DMS79 (cell line): Measurements from ENCODE around the gene KRT79.
"Not testable (repeated sequence)": the region's sequence is repeated elsewhere in the genome, so short reads cannot be mapped to it uniquely, and the experiment has no call there.

Source experiments
- DNase-seq: peaks from one replicate; lab custom pipeline; 2025; lab: John Stamatoyannopoulos, UW

KRT79 gene

DNA sequence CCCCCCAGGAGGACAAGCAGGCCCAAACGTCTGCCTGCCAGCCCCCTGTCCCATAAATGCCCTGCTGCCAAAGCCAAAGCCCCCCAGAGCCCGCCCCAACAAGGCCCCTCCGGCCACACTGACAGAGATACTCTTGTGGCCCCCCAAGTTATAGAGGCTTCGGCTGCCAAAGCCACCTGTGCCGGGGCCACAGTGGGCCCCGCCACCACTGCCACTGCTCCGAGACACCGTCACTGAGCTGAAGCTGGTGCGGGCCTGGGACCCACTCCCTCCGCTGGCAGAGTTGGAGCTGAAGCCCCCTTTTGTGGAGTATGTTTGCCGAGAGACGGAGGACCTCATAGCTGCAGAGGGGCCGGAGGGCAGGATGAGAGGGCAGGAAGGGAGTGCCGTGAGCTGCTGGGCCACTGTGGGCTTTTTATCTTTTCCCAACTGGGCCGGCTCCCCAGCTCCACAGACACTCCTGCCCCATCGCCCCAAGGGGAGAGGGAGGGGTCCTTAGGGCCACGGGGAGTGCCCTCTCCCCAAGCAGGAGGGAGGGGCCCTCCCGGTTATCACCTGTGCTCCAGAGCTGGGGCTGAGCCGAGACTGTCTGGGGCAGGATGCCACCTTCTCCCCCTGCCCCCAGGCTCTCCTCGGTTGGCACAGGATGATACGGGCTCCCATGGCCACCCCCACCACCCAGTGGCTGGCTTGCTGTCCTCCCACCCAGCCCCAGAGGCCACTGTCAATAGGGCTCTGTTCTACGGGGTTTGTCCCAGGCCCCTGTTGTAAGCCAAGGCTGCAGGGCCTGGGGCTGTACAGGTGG lies at the start of gene KRT79:
Gene KRT79 (minus strand): TSS at position 390 of the 805 bp plus-strand sequence. CDS start 51 bp downstream, at position 339.
- no peak for DNase-seq

DNA sequence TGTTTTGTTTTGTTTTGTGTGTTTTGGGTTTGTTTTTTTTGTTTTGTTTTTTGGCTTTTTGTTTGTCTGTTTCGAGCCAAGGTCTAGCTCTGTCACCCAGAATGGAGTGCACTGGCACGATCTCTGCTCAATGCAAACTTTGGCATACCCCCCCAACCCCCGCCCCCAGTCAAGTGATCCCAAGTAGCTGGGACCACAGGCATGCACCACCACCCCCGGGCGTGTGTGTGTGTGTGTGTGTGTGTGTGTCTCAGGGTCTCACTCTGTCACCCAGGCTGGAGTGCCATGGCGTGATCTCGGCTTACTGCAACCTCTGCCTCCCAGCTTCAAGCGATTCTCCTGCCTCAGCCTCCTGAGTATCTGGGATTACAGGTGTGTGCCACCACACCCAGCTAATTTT lies 46.4 kb upstream of the KRT79 start:
- DNase-seq: not testable (repeated sequence)

DNA sequence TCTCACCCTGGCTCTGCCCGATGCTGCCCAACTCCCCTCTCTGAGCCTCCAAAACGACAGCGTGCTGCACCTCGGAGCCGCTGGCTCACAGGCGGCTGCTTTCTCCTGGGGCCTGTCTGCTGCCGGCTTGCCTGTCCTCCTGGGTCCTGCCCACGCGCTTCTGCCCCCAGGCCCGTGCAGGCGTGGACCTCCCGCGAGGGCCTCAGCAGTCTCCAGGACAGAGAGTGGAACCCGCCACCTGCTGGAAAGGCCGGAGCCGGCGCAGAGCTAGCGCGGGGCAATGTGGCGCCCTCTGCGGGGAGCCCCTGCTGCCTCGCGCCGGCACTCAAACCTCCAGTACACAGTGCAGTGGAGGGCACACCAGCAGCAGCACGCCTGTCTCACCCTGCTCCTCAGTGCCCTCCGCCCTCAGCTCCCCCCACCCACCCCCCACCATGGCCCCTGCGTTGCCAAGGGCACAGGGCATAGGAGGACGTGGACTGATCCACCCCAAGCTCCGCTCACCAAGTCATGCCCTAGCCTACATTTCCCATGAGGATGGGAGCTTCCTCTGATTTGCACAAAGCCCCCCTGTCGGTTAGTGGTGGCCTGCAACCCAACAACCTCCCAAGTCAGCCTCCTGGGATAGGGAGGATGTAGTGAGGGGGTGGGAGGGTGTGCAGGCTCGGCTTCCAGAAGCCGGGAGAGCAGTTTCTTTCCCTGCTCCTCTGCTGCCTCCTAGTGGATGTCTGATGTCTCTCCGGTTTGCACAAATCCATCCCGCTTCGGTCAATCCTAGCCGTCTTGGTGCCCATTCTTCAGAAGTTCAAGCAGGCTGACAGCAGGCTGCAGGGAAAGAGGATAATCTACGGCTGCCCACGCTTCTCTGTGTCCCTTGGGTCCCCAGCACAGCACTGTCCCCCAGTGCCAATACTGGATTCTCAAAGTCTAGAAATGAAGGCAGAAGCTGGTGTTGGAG lies 45.6 kb upstream of the KRT79 start:
- DNase-seq: no peak

DNA sequence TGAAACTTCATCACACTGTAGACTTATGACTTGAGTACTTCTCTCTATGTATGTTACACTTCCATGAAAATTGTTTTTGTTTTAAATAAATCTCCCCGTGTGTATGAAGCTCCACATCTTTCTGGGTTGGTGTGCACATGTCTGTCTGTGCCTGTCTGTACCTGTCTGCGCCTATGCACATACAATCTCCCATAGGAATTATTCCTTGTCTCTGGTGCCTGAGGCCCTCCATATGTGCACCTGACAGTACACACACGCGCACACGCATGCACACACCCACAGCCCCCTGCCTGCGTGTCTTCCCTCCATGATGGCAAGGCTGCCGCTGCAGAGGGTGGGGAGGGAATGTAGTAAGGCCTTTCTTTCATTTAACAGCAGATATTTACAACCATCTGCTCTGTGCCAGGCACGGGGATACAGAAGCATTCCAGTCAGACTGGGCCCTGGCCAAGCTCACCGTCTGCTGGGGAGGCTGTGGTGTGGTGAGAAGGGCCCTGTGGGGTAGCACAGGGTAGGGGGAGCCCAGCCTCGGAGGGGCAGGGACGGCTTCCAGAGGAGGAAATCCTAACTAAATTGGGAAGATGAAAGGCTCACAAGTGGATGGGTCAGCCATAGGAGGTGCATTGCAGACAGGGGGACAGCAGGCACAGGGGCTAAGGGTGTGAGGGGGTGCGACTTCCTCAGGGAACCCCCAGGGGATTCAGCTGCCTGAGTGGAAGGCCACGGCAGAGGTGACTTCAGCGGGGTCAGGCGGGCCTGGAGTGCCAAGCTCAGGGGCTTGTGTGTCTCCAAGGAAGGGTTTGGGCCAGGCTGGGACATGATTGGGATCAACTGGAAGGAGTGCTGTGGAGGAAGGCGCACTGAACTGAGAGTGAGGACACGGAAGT lies 44.6 kb upstream of the KRT79 start:
- no peak for DNase-seq

DNA sequence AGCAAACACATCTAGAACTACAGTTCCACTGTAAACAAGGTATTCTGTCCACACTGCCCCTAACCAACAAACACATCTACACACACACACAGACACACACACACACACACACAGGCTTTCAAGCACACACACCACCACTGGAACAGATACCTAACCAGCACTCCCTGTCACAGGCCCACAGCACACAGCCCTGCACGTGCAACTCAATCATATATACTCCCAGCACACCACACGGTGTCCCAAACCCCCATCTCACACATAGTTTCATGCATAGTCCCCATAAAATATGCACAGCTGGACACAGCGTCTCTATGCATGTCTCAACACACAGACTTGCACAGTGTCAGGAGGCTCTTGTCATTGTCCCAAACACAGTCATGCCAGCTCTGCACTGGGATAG lies 43.1 kb upstream of the KRT79 start:
- DNase-seq: no peak

DNA sequence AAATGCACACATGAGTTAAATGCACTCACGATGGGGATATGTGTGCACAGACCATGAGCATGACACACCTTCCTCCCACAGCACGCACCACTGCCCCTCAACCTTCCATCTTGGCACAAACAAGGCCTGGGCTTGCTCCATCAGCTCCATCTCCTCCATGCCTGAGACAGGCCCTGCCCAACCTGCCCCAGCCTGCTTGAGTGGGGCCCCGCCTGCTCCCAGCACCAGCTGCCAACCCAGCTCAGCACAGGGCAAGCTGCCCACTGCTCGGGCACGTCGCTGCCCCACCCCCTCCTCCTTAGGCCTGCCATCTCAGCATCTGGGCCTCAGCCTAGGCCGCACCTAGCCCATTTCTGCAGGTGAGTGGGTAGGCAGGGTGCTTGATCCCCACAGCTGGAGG lies 42.3 kb upstream of the KRT79 start:
- DNase-seq: peak; percentile 46

DNA sequence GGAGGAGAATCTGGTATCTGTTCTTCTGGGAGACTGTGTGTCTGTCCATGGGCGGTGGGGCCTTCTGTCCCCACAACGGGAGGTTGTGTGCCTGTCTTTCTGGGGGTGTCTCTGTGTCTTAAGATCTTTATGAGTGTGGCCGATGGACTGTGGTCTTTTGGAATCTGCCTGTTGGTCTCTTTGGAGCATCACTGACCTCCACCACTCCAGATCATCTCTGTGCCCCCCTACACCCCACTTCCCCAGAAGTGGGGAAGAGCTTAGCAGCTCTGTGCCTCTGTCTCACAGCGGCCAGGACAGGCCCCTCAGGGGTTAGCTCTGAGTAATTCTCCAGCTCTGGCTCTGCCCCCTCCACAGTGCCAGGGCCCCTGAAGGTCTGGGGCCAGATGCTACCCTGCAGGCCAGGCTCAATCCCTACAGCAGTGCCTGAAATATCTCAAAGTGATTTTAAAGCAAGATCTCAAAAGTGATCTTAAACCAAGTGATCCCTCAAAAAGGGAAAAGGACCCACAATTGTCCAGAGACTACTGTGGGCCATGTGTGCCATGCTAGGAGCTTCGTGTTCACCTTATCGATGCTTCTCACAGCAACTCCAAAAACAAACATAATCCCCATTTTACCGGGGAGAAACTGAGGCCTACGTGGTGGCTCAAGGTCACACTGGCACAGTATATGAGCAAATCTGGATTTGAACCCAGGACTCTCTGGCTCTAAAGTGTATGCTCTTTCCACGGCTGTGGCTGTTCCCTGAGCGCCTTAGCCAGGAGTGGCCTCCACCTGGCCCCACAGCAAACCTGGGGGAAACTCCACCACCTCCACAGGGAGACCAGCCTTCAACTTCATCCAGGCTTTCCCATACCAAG lies 40.7 kb upstream of the KRT79 start:
- no peak for DNase-seq

DNA sequence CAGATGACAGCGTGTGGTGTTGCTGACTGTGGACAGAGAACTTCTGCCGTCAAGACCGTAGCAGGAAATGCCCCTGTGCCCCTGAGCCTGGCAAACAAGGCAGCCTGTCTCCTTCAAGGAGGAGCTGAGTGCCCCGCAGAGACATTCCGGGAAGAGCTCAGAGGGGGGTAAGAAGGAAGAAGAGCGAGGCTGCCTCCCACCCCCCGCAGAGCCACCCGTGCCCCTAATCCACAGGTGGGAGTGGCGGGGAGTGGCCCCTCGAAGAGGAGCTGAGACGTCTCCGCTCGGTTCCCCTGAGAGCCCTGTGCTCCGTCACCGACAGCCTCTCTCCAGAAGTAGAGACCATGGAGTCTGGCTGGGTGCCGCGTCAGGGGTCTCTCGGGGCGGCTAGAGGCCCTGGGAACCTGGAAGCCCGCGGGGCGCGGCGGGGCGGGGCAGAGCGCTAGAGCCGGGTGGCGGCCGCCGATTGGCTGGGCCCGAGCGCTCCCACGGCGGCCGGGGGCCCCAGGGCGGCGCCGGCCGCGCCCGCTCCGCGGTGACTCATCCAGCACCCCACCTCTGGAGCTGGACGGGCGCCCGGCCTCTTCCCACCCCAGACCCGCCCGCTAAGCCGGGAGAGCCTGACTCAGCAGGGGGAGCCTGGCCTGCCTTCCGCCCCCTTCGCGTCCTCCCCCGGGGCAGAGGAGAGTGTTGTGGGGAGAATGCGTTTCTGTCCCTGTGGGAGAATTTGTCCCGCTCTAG lies 39.9 kb upstream of the KRT79 start:
- peak; percentile 32 for DNase-seq

DNA sequence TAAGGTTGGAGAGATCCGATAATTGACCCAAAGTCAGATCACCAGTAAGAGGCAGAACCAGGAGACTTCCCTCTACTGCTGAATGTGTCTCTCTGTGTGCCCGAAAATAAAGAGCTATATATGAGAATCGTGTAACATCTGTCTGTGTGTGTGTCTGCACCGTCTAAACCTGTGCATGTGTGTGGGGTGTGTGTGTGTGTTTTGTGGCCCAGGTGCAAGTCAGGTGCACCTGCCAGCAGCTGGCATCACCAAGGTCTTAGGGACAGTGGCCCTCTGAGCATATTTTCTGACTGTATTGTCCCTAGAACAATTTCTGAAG lies 39.4 kb upstream of the KRT79 start:
- DNase-seq: no peak

DNA sequence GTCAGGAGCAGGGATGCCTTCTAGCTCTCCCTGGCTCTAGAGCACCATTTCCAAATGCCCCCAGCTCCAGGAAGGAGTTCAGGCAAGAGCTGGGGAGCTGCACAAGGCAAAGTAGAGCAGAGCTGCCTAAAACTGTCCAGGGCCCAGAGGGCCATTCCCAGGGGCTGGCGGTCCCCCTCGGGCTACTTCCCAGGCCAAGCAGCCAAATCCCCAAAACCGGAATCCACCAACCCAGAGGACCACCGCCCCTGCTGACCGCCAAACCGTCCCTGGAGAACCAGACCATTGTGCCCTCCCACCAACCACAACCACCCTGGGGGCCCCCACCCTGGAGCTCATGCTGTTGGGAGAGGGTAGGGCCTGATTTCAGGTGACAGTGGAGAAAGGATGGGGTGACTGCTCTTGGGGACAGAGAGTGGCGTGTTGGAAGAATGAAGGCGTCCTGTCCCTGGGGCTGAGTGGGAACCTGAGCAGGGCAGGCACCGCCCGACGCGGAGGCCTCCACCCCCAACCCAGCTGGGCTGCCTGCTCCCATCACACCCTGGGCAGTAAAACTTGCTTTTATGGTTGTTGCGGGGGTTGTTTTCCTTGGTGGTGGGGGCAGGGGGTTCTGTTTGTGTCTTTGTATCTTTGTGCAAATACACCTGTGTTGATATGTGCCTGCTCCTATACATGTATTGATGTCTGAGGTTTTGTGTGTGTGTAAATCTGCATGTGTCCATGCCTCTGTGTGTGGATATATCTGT lies 38.7 kb upstream of the KRT79 start:
- no peak for DNase-seq

DNA sequence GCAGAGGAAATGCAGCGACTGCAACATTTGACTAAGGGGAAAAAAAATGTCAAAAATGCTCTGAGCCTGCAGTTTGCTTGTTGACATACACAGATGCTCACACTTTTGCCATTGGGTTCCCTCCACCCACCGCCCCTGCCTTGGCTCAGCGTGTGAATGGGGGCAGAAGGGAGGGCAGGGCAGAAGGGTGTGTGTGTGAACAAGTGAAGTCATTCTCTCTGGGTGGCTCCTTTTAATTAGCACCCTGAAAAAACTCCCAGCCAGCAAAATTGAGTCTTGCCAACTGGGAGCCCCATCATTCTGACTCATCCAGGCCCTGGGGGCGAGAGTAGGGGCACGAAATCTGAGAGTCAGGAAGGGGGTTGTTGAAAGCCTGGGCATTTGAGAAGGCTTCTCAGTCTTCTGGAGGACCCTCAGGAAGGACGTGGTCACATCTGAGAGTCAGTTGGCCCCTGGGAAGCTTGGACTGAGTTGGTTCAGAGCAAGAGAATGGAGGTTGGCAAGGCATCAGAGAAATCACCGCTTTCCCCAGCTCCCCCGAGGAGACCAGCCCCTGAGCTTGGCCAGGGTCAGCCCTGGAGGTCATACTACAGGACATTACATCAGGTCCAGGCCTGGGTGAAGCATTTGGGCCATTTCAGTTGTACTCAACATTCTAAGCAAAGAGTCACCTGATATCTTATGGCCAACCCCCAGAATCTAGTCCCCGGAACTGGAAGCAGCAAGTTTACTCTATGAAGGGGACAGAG lies 37.4 kb upstream of the KRT79 start:
- no peak for DNase-seq

DNA sequence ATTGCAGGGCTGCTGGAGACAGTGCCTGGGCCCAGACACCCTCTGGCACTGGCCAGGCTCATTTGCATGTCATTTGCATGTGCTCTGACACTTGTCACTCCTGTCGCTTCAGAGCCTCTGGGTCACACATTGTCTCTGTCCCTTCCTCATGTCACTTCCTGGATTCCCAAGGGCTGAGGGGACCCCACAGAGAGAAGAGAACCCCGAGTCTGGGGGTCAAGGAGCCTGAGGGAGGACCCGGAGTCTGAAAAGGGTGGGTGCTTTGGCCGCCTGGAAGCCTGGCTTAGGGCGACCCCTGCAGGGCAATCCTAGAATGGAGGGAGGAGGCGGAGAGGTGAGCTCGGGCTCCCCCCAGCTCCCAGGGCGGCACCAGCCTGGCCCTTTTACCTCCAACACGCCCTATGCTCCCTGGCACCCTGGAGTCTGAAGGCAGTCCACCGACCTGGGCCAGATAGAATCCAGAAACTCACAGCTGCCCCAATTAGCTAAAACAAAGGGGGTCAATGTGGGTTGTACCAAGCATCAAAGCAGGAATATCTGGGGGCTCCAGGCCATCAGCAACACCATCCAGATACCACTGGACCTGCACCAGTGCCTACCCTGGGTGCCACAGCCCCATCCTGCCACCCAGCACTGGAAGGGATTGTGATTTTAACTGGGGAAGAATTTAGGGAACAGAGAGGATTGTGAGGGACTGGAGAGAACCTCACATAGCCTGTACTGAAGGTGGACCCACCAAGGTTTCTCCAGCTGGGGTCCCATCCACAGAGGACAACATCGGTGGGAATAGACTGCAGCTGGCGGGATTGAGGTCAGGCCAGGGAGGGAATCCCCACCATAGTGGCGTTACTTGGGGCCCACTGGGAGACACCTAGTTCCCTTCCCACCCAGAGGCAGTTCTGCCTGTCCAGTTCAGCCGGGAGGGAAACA lies 36.5 kb upstream of the KRT79 start:
- DNase-seq: no peak

DNA sequence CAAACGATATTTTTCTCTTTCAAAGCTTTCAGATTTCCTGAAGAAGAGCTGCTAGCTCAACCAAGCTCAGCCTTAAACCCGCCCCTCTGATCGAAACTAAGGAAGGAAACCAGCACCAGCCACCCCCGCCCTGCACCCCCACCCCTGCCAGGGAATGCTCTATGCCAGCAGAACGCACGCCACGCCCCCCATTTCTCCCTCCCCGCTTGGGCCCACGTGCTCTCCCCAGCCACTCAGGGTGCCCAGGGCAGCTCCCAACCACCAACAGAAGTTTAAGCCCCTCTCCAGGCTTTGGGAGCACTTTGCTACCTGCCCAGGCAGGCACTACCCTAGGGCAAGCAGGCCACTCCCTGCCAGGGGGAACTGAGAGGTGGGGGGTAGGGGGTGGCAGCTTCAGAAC lies 33.5 kb upstream of the KRT79 start:
- DNase-seq: no peak

DNA sequence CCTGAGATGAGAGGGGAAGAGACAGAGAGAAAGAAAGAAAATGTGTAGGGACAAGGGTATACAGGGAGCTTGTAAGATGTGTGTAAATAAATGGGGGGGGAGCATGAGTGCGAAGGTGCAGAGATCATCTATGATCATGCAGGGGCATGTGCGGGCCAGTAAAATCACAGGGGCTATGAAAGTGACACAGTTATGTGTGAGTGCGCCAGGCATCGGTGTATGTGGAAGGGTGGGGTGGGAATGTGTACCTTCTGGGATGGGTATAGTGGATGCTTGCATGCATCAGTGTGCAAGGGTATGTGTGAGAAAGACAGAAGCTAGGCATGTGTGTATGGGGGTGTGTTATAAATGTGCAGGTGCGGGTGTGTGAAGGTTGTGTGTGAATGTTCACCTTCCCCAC lies 33.0 kb upstream of the KRT79 start:
- DNase-seq: no peak

DNA sequence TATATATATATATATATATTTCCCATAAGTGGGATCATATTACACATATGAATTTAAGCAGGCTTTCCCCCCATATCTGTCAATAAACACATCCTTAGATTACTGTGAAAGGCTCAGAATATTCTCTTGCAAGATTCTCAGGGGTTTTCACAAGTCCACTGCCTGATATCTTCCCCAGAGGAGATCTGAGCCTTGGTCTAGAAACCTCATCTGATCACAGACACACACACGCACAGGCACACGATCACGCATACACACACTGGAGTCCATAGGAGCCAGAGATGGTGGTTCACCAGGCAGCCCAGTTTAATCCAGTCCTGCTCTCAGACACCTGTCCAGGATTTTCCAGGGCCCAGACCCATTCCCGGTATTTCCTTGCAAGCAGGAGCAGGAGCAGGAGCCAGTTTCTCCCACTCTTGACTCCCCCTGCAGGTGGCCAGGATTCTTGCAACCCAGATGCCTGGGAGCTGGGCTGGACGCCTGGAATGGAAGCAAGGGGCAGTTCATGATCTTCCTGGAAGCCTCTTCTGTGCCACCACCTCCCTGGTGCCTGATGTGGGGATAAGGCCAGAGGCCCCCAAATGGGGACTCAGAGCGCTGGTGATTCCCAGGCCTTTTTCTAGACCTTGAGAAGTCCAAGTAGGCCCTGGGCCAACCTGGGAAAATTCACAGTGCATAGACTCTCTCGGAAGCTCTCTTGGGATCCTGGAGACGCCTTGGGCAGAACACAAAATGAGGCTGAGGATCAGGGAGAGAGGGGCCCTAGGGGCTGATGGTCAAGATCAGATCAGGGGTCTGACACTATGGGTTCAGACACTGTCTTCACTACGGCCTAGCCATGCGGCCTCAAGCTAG lies 31.2 kb upstream of the KRT79 start:
- no peak for DNase-seq

DNA sequence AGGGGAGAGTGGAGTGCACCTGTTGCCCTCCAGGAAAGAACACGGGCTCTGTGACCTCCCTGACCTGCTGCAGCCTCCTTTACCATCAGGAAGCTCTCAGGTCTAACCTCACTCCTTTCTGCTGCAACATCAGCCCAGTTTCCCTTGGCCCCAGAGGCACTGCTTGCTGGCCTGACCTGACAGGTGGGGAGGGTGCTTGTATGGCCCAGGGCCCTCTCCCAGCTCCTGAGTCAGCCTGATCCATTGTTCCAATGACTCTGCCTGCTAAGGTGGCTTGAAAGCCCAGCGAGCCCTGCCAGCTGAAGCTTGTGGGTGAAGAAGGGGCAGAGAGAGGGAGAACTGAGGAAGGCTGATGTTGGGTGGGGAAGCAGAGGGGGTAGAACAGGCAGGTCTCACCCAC lies 27.9 kb upstream of the KRT79 start:
- DNase-seq: no peak

DNA sequence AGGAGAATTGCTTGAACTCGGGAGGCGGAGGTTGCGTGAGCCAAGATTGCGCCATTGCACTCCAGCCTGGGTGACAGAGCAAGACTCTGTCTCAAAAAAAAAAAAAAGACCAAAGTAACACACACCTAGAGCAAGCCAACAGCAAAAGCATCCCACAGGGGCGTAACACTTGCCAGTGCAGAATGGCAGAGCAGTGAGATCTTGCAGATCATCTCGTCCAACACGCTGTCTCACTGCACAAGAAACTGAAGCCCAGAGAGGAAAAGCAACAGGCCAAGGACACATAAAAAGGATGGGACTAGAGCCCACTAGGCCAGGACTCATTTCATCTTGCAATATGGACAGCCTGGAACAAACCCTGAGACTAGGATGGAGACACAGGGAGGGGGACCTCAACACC lies 27.4 kb upstream of the KRT79 start:
- DNase-seq: no peak
